Thyroid gland (tissue), 4 donors: ENCODE data around the gene GRIA4. TPM values are rescaled to one million over a fixed set of nuclear protein-coding genes. Genes with fewer than 3 reads are reported as not detected.

ENCODE experiments used
- DNase-seq, 2 donors: peaks; one replicate each; pipeline ENCODE4 v3.0.0-alpha.2; 2019
- H3K27ac ChIP-seq, 3 donors: fragments of 200-600 bp; sonication (generic); 1 replicate in 2 of 3; 2 replicates in 1 of 3; pipeline ENCODE4 v1.5.1; 2016 to 2019; ENCODE audit warnings: mild to moderate bottlenecking in 1 of 3, moderate library complexity in 1 of 3
- H3K27me3 ChIP-seq: fragments of 200-600 bp; sonication (generic); one replicate; pipeline ENCODE4 v1.5.1; 2019
- H3K36me3 ChIP-seq, 2 donors: fragments of 200-600 bp; sonication (generic); one replicate each; pipeline ENCODE4 v1.5.1; 2016 to 2019
- H3K4me1 ChIP-seq, 2 donors: fragments of 200-600 bp; sonication (generic); one replicate each; pipeline ENCODE4 v1.5.1; 2017 to 2019
- H3K4me3 ChIP-seq, 3 donors: fragments of 200-600 bp; sonication (generic); replicated peaks in 1 of 3; 1 replicate in 2 of 3; 2 replicates in 1 of 3; pipeline ENCODE4 v1.5.1; 2016; ENCODE audit warnings: mild to moderate bottlenecking in 1 of 3
- H3K9me3 ChIP-seq: fragments of 200-600 bp; sonication (generic); one replicate; pipeline ENCODE4 v1.5.1; 2017
- POLR2A ChIP-seq, 2 donors: fragments of 450-650 bp; IDR thresholded peaks; one replicate each; pipeline ENCODE4 v1.6.1; 2017; ENCODE audit warnings: antibody characterized with exemption in 2 of 2, mild to moderate bottlenecking in 2 of 2, moderate library complexity in 1 of 2
- WGBS, 2 donors: methylation state at CpG; one replicate each; pipeline ENCODE4 v1.1.5; 2017; 5-methylcytosine and 5-hydroxymethylcytosine counted together
- intact Hi-C: fragments of 100-400 bp; cut with DNase I; formaldehyde crosslinking; loops from one replicate; pipeline ENCODE4 v1.15.1; 2023
- total RNA-seq, 4 donors: library from RNA; depleted of rRNA; stranded (reverse); fragments of >200 nt; gene quantifications; one replicate each; pipeline ENCODE4 v1.2.3, GENCODE V29; 2016
- TF ChIP-seq, protein P1 (sequence below), 6 experiments: fragments of 200-600 bp in 3 of 6; fragments of 450-650 bp in 3 of 6; sonication (generic) in 3 of 6; IDR thresholded peaks; one replicate each; pipeline ENCODE4 v1.5.1; 2016 to 2019; ENCODE audit warnings: antibody characterized with exemption in 6 of 6, mild to moderate bottlenecking in 2 of 6, inconsistent platforms in 1 of 6, moderate library complexity in 1 of 6

Gene GRIA4
- total RNA-seq, 4 donors from 2014 or later: 0.11 TPM; not detected in 3

- intact Hi-C loops: no loop called here
- Histone ChIP-seq H3K27me3 (no peaks in the 10 kb centered on the region), H3K36me3 (no peaks in the 10 kb centered on the region), H3K4me1 (no peaks in the 10 kb centered on the region), H3K9me3 (no peaks in the 10 kb centered on the region), H3K4me3 (no peak overlapping the region), H3K27ac (no peak overlapping the region)
- TF ChIP-seq POLR2A (IDR thresholded peaks at IDR 0.05): no peak
- TF ChIP-seq, protein P1, sequence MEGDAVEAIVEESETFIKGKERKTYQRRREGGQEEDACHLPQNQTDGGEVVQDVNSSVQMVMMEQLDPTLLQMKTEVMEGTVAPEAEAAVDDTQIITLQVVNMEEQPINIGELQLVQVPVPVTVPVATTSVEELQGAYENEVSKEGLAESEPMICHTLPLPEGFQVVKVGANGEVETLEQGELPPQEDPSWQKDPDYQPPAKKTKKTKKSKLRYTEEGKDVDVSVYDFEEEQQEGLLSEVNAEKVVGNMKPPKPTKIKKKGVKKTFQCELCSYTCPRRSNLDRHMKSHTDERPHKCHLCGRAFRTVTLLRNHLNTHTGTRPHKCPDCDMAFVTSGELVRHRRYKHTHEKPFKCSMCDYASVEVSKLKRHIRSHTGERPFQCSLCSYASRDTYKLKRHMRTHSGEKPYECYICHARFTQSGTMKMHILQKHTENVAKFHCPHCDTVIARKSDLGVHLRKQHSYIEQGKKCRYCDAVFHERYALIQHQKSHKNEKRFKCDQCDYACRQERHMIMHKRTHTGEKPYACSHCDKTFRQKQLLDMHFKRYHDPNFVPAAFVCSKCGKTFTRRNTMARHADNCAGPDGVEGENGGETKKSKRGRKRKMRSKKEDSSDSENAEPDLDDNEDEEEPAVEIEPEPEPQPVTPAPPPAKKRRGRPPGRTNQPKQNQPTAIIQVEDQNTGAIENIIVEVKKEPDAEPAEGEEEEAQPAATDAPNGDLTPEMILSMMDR (IDR thresholded peaks at IDR 0.05): no peak
- DNase-seq: no peak
- WGBS, 2 donors: 89 to 90% methylated on average over 16 to 20 of the region's 22 CpGs
Observed at GRCh38 chr11:105960252-105961245, 350.7 kb downstream of the GRIA4 start.

- intact Hi-C loops: no loop called here
- H3K9me3 ChIP-seq: no peaks in the 10 kb centered on the region
- no peak overlapping the region for H3K27ac ChIP-seq
- WGBS, 2 donors: 72 to 88% methylated on average over 3 of the region's 3 CpGs
- no peaks in the 10 kb centered on the region for H3K36me3 ChIP-seq
- no peak for DNase-seq
- H3K4me3 ChIP-seq: no peak overlapping the region
- H3K4me1 ChIP-seq: no peaks in the 10 kb centered on the region
- H3K27me3 ChIP-seq: no peaks in the 10 kb centered on the region
- no peak for TF ChIP-seq POLR2A (IDR thresholded peaks at IDR 0.05)
- TF ChIP-seq, protein P1 (IDR thresholded peaks at IDR 0.05): no peak
Observed at GRCh38 chr11:105968021-105968697, 358.3 kb downstream of the GRIA4 start.

DNA sequence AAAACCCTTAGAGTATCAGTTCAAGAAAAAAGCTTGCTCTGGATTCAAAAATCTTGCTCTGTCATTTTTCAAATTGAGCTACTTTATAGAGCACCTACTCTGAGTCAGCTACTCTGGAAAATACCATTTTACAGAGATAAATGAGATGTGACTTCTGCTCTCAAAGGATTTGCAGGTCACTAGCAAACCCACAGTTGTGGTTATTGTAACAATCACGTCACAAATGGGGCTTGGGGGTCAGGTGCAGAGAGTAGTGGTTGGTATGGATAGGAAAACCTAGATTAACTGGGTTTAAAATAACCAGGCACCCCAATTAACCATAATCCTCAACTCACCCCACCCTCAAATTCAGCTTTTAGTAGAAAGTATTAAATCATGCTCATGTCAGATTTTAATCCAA is 359.9 kb downstream of the GRIA4 start:
- TF ChIP-seq, protein P1 (IDR thresholded peaks at IDR 0.05): no peak
- no peak for TF ChIP-seq POLR2A (IDR thresholded peaks at IDR 0.05)
- 74 to 81% methylated on average over 1 of the region's 1 CpG for WGBS, 2 donors
- intact Hi-C loops: no loop called here

GRCh38 chr11:105975128-105975527 is 365.3 kb downstream of the GRIA4 start:
- no peak overlapping the region for H3K27ac ChIP-seq
- no peaks in the 10 kb centered on the region for H3K27me3 ChIP-seq
- TF ChIP-seq POLR2A (IDR thresholded peaks at IDR 0.05): no peak
- TF ChIP-seq, protein P1 (IDR thresholded peaks at IDR 0.05): no peak
- H3K9me3 ChIP-seq: no peaks in the 10 kb centered on the region
- H3K4me1 ChIP-seq: no peaks in the 10 kb centered on the region
- no peak for DNase-seq
- H3K36me3 ChIP-seq: no peaks in the 10 kb centered on the region
- 83 to 90% methylated on average over 1 of the region's 1 CpG for WGBS, 2 donors
- intact Hi-C loops: no loop called here
- no peak overlapping the region for H3K4me3 ChIP-seq

More for the DNA sequence above, 359.9 kb downstream of the GRIA4 start:
- H3K9me3 ChIP-seq: no peaks in the 10 kb centered on the region
- H3K4me1 ChIP-seq: no peaks in the 10 kb centered on the region
- no peaks in the 10 kb centered on the region for H3K36me3 ChIP-seq
- H3K27ac ChIP-seq: no peak overlapping the region
- DNase-seq: no peak
- H3K27me3 ChIP-seq: no peaks in the 10 kb centered on the region
- no peak overlapping the region for H3K4me3 ChIP-seq
